Measurements from ENCODE around the gene HADHA.

DNA sequence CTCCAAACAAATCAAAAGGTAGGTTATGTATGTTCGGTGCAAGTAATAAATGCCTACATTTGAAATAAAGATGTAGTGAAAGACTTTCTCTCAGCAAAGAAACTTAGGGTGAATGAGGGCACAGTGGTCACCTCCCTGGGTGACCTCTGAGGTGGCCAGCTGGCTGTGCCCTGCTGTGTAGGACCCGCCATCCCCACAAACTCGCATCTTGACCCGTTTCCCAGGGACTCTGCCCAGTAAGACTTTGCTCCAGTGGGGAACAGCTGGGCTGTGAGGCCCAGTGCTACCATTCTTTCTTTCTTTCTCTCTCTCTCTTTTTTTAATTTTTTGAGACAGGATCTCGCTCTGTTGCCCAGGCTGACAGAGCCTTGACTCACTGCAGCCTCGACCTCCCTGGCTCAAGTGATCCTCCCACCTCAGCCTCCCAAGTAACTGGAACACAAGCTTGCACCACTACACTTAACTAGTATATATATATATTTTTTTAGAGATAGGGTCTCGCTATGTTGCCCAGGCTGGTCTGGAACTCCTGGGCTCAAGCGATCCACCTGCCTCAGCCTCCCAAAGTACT, 79.7 kb downstream of the HADHA start:
- TF ChIP-seq POLR2A (IDR thresholded peaks at IDR 0.05): no peak
- TF ChIP-seq, protein P1, sequence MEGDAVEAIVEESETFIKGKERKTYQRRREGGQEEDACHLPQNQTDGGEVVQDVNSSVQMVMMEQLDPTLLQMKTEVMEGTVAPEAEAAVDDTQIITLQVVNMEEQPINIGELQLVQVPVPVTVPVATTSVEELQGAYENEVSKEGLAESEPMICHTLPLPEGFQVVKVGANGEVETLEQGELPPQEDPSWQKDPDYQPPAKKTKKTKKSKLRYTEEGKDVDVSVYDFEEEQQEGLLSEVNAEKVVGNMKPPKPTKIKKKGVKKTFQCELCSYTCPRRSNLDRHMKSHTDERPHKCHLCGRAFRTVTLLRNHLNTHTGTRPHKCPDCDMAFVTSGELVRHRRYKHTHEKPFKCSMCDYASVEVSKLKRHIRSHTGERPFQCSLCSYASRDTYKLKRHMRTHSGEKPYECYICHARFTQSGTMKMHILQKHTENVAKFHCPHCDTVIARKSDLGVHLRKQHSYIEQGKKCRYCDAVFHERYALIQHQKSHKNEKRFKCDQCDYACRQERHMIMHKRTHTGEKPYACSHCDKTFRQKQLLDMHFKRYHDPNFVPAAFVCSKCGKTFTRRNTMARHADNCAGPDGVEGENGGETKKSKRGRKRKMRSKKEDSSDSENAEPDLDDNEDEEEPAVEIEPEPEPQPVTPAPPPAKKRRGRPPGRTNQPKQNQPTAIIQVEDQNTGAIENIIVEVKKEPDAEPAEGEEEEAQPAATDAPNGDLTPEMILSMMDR (IDR thresholded peaks at IDR 0.05): no peak

Data from heart left ventricle (tissue), 13 donors.